ENCODE measurements around the gene GMPR2. TPM values are rescaled to one million over a fixed set of nuclear protein-coding genes. Genes with fewer than 3 reads are reported as not detected.
A peak's percentile ranks its signal among the peaks of the same experiment; 100 is the strongest.

Gene GMPR2
- total and polyA plus RNA-seq, 10 donors, result 42.2 to 85.6 (median 62.8) TPM

- H3K9me3 ChIP-seq, result no peaks in the 10 kb centered on the region
- no peaks in the 10 kb centered on the region for H3K27me3 ChIP-seq (replicated peaks in 1 of 7)
- H3K27ac ChIP-seq, result peak overlapping the region; percentile 87 to 100 (median 99)
- DNase-seq, result no peak
- WGBS, 5 donors, result 7 to 21% (median 17%) methylated on average over 11 to 13 of the region's 13 CpGs
- peak overlapping the region; percentile 46 to 82 (median 68) for H3K4me3 ChIP-seq
- peaks cover 0 to 46% (median 37%) of the 10 kb centered on the region in 6 donors for H3K36me3 ChIP-seq
- intact Hi-C loops (cut with DNase I; ENCODE audit: low total_unique reads), result no loop called here
- peaks cover 7 to 61% (median 46%) of the 10 kb centered on the region in 6 donors for H3K4me1 ChIP-seq
- TF ChIP-seq CTCF (IDR thresholded peaks at IDR 0.05 in 8 of 11, conservative IDR thresholded peaks at IDR 0.05 in 3 of 11), result no peak
- no peak for TF ChIP-seq POLR2AphosphoS5 (IDR thresholded peaks at IDR 0.05)
- no peak for TF ChIP-seq POLR2A (IDR thresholded peaks at IDR 0.05)
Measured at GRCh38 chr14:24270537-24271133, 37.9 kb downstream of the GMPR2 start.

GRCh38 chr14:24271134-24271833 lies 38.6 kb downstream of the GMPR2 start, which contains the start of gene RABGGTA:
Gene RABGGTA (minus strand): TSS chr14:24271597. CDS start chr14:24271115, 482 bp downstream.
- DNase-seq, result peak; percentile 99
- peaks cover 0 to 40% (median 31%) of the 10 kb centered on the region in 6 donors for H3K36me3 ChIP-seq
- H3K4me1 ChIP-seq, result peaks cover 7 to 67% (median 50%) of the 10 kb centered on the region in 6 donors
- intact Hi-C loops (cut with DNase I; ENCODE audit: low total_unique reads), result no loop called here
- peak; percentile 93 to 96 (median 95) for TF ChIP-seq POLR2AphosphoS5 (IDR thresholded peaks at IDR 0.05)
- TF ChIP-seq CTCF (IDR thresholded peaks at IDR 0.05 in 8 of 11, conservative IDR thresholded peaks at IDR 0.05 in 3 of 11), result peak; percentile 63 to 93 (median 83)
- TF ChIP-seq POLR2A (IDR thresholded peaks at IDR 0.05), result peak; percentile 8 to 49 (median 48)
- 0 to 1% (median 0%) methylated on average over 38 to 61 of the region's 61 CpGs for WGBS, 5 donors
- H3K4me3 ChIP-seq, result peak within 1 kb of the TSS; percentile 46 to 82 (median 68)
- H3K9me3 ChIP-seq, result no peaks in the 10 kb centered on the region
- H3K27me3 ChIP-seq (replicated peaks in 1 of 7), result no peaks in the 10 kb centered on the region
- peak within 1 kb of the TSS; percentile 87 to 100 (median 99) for H3K27ac ChIP-seq

- Histone ChIP-seq H3K27me3 (replicated peaks in 1 of 7) (no peaks in the 10 kb centered on the region), H3K4me3 (peak overlapping the region; percentile 46 to 82 (median 68)), H3K9me3 (no peaks in the 10 kb centered on the region), H3K27ac (peak overlapping the region; percentile 87 to 100 (median 99)), H3K36me3 (peaks cover 0 to 34% (median 26%) of the 10 kb centered on the region in 6 donors), H3K4me1 (peaks cover 7 to 73% (median 55%) of the 10 kb centered on the region in 6 donors)
- TF ChIP-seq POLR2A (IDR thresholded peaks at IDR 0.05) (no peak), CTCF (IDR thresholded peaks at IDR 0.05 in 8 of 11, conservative IDR thresholded peaks at IDR 0.05 in 3 of 11) (no peak)
- intact Hi-C loops (cut with DNase I; ENCODE audit: low total_unique reads), result no loop called here
- no peak for DNase-seq
- 12 to 24% (median 20%) methylated on average over 3 of the region's 3 CpGs for WGBS, 5 donors
Measured at GRCh38 chr14:24271834-24272263, 39.1 kb downstream of the GMPR2 start.

GRCh38 chr14:24272467-24272866 lies 39.7 kb downstream of the GMPR2 start:
- H3K27ac ChIP-seq, result peak overlapping the region; percentile 87 to 100 (median 99)
- TF ChIP-seq POLR2AphosphoS5 (IDR thresholded peaks at IDR 0.05) (no peak), POLR2A (IDR thresholded peaks at IDR 0.05) (no peak), CTCF (IDR thresholded peaks at IDR 0.05 in 8 of 11, conservative IDR thresholded peaks at IDR 0.05 in 3 of 11) (no peak)
- no peaks in the 10 kb centered on the region for H3K9me3 ChIP-seq
- intact Hi-C loops (cut with DNase I; ENCODE audit: low total_unique reads), result no loop called here
- H3K4me3 ChIP-seq, result no peak overlapping the region
- DNase-seq, result no peak
- peaks cover 0 to 28% (median 20%) of the 10 kb centered on the region in 6 donors for H3K36me3 ChIP-seq
- WGBS, 5 donors, result 86 to 95% (median 91%) methylated on average over 2 of the region's 2 CpGs
- H3K4me1 ChIP-seq, result peaks cover 11 to 79% (median 61%) of the 10 kb centered on the region in 6 donors
- H3K27me3 ChIP-seq (replicated peaks in 1 of 7), result no peaks in the 10 kb centered on the region

Measured in spleen (tissue), 11 donors.